NCI-H1694 (cell line): ENCODE data around the gene RYR2.

Source experiments
- DNase-seq: peaks from one replicate; lab custom pipeline; 2025; lab: John Stamatoyannopoulos, UW

RYR2 gene

DNA sequence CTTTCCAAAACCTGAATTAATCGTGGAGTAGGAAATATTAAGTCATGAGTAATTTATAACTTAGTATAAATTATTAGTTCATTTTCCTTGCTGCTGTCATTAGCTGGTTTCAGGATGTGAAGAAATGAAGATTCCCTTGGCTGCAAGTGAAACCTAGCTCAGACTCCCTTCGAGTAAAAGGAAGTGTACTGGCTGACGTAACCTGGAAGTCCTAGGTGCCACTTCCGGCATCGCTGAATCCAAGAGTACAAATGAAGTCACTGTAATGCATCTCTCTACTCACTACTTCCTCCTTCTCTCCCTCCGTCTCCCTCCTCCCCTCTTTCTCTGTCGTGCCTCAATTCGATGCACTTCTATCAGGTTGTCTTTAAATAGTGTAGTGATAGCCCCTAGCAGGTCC is 820.0 kb downstream of the RYR2 start:
- no peak for DNase-seq

DNA sequence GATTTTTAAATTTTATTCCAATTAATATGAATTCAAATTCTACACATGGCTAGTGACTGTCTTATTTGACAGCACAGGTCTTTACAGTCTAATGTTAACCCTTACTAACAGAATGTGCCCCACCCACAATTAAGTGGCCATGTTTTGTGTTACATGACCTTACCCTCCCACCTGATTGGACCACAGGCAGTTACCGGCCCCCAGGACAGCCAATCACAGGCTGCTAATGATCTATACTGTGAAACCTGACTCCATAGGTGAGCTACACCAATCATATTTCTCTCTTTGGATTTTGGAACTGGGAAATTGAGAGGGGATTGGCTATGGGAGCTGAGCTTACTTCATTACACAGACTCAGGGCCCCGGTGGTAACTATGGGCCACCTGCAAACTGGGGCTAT is 821.2 kb downstream of the RYR2 start:
- no peak for DNase-seq

DNA sequence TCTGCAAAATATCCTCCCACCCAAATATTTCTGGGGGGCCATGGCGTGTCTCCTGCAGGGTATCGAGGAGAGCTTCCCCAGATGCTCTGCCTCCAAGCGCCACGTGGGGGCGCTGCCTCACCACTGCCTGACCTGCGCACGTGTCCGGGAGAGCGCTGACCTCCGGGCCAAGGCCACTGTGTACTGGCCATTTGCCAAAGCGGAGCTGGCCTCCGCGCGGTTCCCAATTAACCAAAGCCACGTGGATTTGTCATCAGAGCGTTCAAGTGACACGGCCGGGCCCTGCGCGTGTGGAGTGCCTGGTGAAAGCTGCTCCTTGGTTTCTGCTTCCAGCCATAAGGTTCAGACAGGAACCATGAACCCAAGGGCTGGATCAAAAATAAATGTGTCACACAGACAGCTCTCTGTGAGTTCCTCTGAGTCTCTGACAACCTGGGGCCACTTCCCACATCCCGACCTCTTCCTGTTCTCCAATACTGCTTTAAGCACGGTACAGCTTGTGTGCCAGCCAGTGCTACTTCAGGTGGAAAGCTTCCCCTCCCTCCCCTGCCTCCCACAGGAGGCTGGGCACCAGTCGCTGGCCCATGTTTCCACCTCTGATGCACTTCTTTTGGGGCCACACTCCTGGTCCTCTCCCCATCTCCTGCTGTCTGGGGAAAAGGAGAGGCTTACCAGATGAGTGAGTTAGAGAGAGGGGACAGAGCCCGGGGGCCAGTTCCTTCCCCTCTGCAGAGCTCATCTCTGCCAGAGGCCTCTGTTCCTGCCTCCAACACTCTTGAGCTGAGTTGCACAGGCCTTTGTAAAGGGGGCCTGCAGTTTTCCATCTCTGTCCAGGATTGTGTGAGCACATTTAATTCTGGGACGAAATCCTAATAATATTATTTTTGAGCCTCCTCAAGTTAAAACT is 822.6 kb downstream of the RYR2 start:
- DNase-seq = no peak

DNA sequence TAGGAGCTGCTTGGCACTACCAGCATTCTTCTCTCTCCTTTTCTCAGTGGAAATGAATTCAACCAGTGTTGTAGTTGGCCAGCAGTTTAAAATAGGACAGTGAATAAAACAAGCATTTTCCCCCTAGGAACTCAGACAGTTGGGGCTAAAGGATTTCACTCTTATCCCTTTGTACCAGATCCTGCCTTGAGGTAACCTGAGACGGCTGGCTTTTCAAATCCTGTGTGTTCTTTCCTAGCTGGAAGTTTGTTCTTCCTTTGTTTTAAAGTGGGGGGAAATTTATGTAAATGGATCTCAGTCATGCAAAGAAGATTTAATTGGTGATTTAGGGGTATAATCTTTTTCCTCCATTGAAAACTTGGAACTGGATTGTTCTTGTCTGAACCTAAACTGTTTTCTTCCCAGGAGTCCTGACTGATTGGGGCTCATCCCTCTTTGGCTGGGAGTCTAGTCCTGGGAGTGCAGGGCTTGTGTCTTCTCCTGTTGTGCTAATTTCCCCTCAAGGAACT is 825.5 kb downstream of the RYR2 start:
- DNase-seq = no peak

DNA sequence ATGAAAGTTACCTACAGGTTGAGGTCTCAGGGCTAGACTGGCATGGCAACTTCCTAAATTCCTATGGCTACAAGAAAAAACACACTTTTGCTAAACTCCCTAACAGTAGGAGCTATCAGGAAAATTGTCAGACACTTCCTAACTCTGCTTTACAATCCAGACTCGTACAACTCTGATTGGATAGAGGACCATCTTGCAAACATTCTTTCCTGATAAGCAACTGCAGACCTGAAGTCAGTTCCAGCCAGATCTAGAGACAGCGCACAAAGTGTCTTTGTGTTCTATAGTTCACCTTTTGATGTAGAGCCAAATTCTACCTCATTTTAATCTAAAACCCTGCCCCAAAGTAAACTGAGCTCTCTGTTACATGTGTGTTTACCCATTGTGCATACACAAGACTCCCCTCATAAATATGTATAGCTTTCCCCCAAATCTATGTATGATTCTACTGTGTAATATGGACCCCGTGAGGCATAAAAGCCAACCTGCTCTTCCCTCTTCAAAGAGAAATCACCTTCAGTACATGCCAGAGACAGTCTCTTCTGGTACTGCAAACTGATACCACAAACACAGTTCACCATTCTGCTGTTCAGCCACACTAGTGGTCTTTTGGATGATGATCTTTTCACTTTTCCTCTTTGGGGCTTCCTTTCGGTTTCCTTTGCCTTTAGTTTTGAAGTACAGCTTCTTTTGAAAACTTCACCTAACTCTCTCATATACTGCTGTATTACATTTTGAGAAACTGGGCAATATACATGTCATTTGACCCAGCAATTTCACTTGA is 827.0 kb downstream of the RYR2 start:
- no peak for DNase-seq

DNA sequence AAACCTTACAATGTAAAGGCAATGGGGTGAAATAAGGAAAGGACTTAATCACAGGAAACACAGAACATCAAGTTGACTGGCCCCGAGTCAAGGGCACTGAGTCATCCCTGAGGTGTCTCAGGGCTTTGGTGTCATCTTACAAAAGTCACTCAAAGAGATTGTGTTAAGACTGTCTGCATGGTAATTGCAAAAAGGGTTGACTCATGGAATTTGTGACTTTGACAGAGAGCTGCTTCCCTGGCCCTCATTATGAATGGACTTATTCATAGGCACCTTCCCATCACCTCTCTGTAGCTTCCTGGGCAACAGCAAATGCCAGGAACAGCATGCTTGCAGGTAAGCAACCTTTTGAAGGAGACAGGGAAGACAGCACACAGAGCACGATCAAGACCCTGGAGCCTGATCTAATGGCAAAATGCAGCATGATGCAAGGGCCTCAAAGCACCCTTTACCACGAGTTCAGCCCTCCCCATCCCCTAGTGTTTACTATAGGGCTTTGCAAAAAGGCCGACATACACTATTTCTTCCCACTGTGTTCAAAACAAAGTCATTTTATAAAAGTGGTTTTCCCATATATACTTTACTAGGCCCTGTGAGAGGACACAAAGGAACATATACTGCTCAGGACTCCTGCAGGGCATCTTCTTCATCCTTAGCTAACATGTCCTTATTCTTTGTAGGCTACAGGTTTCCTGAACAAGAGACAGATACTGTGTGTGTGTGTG is 831.7 kb downstream of the RYR2 start:
- DNase-seq = no peak

DNA sequence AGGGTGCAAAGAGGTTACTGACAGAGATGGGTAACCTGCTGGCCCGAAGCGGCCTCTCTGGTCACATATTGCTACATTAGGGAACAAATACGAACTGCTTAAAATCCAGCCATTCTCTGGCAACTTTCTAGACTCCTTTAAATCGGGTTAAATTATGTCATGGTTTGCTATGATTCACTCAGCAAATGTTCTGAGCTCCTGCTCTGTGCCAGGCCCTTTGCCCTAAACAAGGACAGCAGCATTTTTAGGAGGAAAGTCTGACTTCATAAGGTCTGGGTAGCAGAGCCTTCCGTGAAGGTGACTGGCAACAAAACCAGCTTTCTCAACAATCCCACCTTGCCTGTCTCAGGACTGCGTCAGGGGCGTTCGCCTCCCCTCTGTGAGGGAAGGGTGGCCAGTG is 833.3 kb downstream of the RYR2 start:
- no peak for DNase-seq

DNA sequence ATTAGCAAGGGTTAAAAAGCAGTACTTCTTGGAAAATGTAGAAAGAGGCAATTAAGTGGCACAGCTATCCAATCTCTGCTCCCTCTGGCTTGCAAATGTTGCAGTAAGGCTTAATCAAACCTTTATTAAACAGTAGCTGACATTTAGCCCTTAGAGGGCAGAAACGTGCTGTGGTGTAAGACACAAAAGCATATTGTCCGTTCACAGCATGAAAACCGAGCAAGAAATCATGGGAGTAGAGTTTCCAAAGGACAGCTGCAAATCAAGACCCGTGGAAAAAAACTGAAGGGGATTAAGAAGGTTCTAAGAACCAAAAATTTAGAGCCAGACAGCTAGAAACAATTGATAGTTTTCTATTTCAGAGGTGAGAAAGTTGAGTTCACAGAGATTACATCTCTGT is 835.6 kb downstream of the RYR2 start:
- no peak for DNase-seq

DNA sequence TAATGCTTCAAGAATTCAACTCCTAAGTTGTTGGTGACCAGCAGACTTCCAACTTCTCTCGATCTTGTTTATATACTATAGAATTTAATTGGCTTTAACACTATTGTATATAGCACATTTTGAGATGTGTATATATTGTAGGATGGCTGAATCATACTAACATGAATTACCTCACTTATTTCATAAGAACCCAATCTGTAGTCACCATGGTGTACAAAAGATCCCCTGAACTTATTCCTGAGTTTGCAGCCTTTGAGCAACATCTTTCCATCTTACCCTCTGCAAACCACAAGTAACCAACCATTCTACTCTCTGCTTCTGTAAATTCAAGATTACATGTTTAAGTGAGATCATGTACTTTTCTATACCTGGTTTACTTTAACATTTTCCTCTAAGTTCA is 836.4 kb downstream of the RYR2 start:
- DNase-seq = no peak

DNA sequence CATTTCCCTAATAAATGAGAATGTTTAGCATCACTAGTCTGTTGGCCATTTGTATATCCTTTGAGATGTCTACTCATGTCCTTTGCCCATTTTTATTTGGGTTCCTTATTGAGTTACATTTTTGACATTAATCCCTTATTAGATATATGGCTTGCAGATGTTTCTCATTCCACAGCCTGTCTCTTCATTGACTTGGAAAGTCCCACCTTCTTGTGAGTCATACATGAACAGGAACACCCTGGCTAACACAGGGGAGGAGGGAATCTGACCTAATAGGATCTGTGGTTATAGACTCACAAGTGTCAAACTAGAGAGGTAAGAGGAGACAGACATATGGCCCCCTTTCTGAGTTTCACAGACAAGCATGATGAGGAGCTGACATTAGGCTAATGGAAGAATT is 837.2 kb downstream of the RYR2 start:
- no peak for DNase-seq
